Parathyroid adenoma (tissue), 2 donors: Measurements from ENCODE around the gene TMEM130.
"Not testable (repeated sequence)": the region's sequence is repeated elsewhere in the genome, so short reads cannot be mapped to it uniquely, and the experiment has no call there.

ENCODE experiments used
- H2AFZ ChIP-seq: fragments of 300-600 bp; sonication (generic); one replicate; pipeline ENCODE4 v1.7.0; 2017; ENCODE audit warnings: antibody characterized with exemption, mild to moderate bottlenecking
- H3K27ac ChIP-seq: fragments of 300-600 bp; sonication (generic); one replicate; pipeline ENCODE4 v1.7.0; 2017
- H3K27me3 ChIP-seq: fragments of 300-600 bp; sonication (generic); one replicate; pipeline ENCODE4 v1.7.0; 2017; ENCODE audit warnings: low read length; ENCODE audit not compliant: control insufficient read depth, insufficient read depth
- H3K36me3 ChIP-seq: fragments of 300-600 bp; sonication (generic); one replicate; pipeline ENCODE4 v1.7.0; 2017; ENCODE audit warnings: low read length; ENCODE audit not compliant: control insufficient read depth, insufficient read depth
- H3K4me1 ChIP-seq: fragments of 300-600 bp; sonication (generic); one replicate; pipeline ENCODE4 v1.7.0; 2017; ENCODE audit warnings: control low read depth
- H3K4me2 ChIP-seq: fragments of 300-600 bp; sonication (generic); one replicate; pipeline ENCODE4 v1.7.0; 2017; ENCODE audit warnings: low read length
- H3K4me3 ChIP-seq: fragments of 300-600 bp; sonication (generic); one replicate; pipeline ENCODE4 v1.7.0; 2017; ENCODE audit warnings: low read depth, low read length
- H3K79me2 ChIP-seq: fragments of 300-600 bp; sonication (generic); one replicate; pipeline ENCODE4 v1.7.0; 2017; ENCODE audit warnings: control low read depth
- H3K9ac ChIP-seq: fragments of 300-600 bp; sonication (generic); one replicate; pipeline ENCODE4 v1.7.0; 2017; ENCODE audit warnings: mild to moderate bottlenecking
- H3K9me3 ChIP-seq: fragments of 300-600 bp; sonication (generic); one replicate; pipeline ENCODE4 v1.7.0; 2017; ENCODE audit warnings: low read length; ENCODE audit not compliant: control insufficient read depth
- CTCF ChIP-seq: fragments of 300-600 bp; sonication (generic); IDR thresholded peaks from one replicate; pipeline ENCODE4 v1.7.0; 2017; ENCODE audit warnings: antibody characterized with exemption, mild to moderate bottlenecking
- donor health status: primary hyperparathyroidism.

Gene TMEM130

DNA sequence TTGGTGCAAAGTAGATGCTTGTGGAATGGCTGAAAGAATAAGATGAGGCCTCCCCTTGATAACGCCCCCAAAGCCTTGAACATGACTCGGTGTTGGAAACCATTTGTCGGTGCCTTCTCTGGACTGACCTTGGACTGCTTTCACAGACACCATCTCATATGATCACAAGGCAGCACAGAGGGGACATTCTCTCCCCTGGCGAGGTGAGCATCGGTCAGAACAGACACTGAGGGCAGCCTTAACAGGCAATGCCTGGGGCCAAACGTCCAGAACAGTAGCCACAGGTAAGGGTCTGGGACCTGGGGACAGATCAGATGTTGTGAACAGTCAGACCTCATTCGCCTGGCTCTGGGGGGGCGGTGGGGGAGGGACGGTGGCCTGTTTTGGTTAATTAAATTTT, 5.7 kb upstream of the TMEM130 start:
- Histone ChIP-seq H2AFZ (no peak overlapping the region), H3K27ac (no peak overlapping the region), H3K79me2 (peaks cover 13% of the 10 kb centered on the region), H3K4me2 (no peak overlapping the region), H3K9ac (no peak overlapping the region), H3K9me3 (no peaks in the 10 kb centered on the region), H3K4me1 (peaks cover 5% of the 10 kb centered on the region), H3K4me3 (no peak overlapping the region), H3K36me3 (no peaks in the 10 kb centered on the region), H3K27me3 (no peaks in the 10 kb centered on the region)
- TF ChIP-seq CTCF = no peak

GRCh38 chr7:98874942-98875341, 5.1 kb upstream of the TMEM130 start:
- Histone ChIP-seq H2AFZ (no peak overlapping the region), H3K4me2 (no peak overlapping the region), H3K36me3 (no peaks in the 10 kb centered on the region), H3K9ac (no peak overlapping the region), H3K4me1 (peaks cover 3% of the 10 kb centered on the region), H3K27me3 (no peaks in the 10 kb centered on the region), H3K27ac (no peak overlapping the region), H3K4me3 (no peak overlapping the region), H3K9me3 (no peaks in the 10 kb centered on the region), H3K79me2 (peaks cover 10% of the 10 kb centered on the region)
- TF ChIP-seq CTCF = no peak

- H3K9ac ChIP-seq, H3K79me2 ChIP-seq, H3K4me2 ChIP-seq, H3K27me3 ChIP-seq, H3K27ac ChIP-seq, H3K4me1 ChIP-seq, H2AFZ ChIP-seq, H3K36me3 ChIP-seq, H3K4me3 ChIP-seq, H3K9me3 ChIP-seq: not testable (repeated sequence)
Observed at GRCh38 chr7:98873610-98874009, 3.8 kb upstream of the TMEM130 start.

- H3K79me2 ChIP-seq = no peaks in the 10 kb centered on the region
- H3K36me3 ChIP-seq = no peaks in the 10 kb centered on the region
- H3K9ac ChIP-seq = no peak overlapping the region
- peaks cover 4% of the 10 kb centered on the region for H3K4me1 ChIP-seq
- TF ChIP-seq CTCF = no peak
- H3K27me3 ChIP-seq = no peaks in the 10 kb centered on the region
- H3K4me2 ChIP-seq = no peak overlapping the region
- H3K9me3 ChIP-seq = no peaks in the 10 kb centered on the region
- H3K27ac ChIP-seq = no peak overlapping the region
- H3K4me3 ChIP-seq = no peak overlapping the region
- H2AFZ ChIP-seq = no peak overlapping the region
Observed at GRCh38 chr7:98872328-98872924, 2.6 kb upstream of the TMEM130 start.

DNA sequence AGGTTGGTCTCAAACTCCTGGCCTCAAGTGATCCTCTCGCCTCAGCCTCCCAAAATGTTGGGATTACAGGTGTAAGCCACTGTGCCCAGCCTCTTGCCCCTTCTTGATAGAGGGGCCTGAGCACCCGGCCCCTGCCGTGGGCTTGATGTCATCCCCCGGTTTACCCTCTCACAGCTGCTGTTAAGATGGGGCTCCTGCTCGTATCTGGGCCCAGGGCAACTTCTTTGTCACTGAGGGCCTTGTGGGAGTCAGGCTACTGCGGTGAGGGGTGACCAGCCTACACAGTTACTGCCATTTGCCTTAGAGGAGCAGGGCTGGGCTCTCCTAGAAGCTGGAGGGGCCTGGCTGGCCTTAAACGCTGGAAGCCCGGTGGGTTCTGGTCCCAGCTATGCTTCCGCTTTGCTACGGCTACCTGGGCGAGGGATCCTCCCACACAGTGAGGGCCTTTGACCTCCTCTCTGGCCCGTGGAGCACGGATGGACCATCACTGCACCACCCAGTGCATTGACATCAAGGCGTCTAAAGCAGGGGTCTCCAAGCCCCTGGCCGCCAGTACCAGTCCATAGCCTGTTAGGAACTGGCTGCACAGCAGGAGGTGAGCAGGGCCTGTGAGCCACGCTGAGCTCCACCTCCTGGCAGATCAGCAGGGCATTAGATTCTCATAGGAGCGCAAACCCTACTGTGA, 1.1 kb upstream of the TMEM130 start:
- no peak overlapping the region for H3K27ac ChIP-seq
- H3K4me2 ChIP-seq = no peak overlapping the region
- H3K27me3 ChIP-seq = no peaks in the 10 kb centered on the region
- H3K9ac ChIP-seq = no peak overlapping the region
- H3K4me1 ChIP-seq = peaks cover 8% of the 10 kb centered on the region
- H3K79me2 ChIP-seq = no peaks in the 10 kb centered on the region
- no peak overlapping the region for H3K4me3 ChIP-seq
- peak overlapping the region; percentile 85 for H2AFZ ChIP-seq
- TF ChIP-seq CTCF = no peak
- H3K36me3 ChIP-seq = no peaks in the 10 kb centered on the region
- H3K9me3 ChIP-seq = no peaks in the 10 kb centered on the region
